Measurements from ENCODE around the gene RAB9A. TPM values are rescaled to one million over a fixed set of nuclear protein-coding genes. Genes with fewer than 3 reads are reported as not detected.

The RAB9A gene, protein sequence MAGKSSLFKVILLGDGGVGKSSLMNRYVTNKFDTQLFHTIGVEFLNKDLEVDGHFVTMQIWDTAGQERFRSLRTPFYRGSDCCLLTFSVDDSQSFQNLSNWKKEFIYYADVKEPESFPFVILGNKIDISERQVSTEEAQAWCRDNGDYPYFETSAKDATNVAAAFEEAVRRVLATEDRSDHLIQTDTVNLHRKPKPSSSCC
- 29.9 to 35.4 TPM (median 34.6 TPM) in 5 replicates for total RNA-seq (2022; extraction: Qiagen RNA extraction; ENCODE audit: low read depth)

GRCh38 chrX:13688958-13689740 is at the start of gene RAB9A:
Gene RAB9A (plus strand): TSS chrX:13689128. CDS start chrX:13708747, 19,619 bp downstream.

DNA sequence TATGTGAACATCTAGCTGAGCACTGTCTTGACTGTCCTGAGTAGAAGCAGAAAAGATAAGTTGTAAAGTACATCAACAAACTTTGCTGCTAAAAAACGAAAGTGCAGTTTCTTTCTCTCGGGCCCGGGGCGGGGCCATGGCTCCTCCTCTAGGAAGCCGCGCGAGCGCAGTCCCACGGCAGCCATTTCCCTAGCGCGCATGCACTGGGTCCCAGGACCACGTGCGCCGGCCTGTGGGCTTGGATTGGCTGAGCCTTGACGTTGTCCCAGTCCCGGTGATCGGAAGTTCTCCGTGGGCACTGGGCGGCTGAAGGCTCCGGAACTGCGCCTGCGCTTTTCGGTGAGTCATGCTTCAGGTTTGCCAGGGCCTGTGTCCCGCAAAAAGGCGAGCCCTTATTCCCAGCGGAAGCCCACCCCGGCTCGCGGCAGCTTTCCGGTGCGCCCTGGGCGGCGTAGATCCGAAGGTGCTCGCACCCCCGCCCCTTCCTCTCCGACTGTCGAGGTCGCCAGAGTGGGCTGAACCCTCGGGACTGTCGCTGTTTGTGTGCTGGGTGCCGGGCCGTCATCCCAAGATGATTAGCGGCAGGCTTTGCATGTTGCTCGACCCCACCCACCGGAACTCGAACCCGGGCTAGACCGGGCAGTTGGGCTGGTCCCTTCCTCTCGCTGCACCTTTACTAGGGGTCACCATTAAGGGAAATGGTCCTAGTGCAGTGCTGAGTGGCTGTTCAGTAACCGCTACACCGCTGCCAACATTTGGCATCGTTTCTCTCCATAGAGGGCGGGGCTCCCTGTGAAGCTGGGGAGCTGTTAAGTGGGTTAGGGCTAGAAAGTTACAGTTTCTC is 35.9 kb upstream of the RAB9A start, which contains the start of gene TCEANC:
TSS of gene TCEANC (plus strand) at position 292 of the 844 bp plus-strand sequence. CDS start 9,368 bp downstream, outside the sequence.

GRCh38 chrX:13734278-13735172 is 45.6 kb downstream of the RAB9A start, which contains the start of the genes OFD1 and TRAPPC2:
Gene OFD1 (plus strand): TSS chrX:13734748. CDS start chrX:13735072, 324 bp downstream.
Gene TRAPPC2 (minus strand): TSS chrX:13734620. CDS start chrX:13719963, 14,657 bp downstream.

Other genes starting within 250 kb of the RAB9A start
- gene EGFL6, start 119.5 kb upstream of the RAB9A start, total RNA-seq (2022; extraction: Qiagen RNA extraction; ENCODE audit: low read depth): 0.05 to 0.06 TPM in 2 of 5 replicates, not detected in the others
- 0.51 to 0.91 TPM (median 0.64 TPM) in 5 replicates for gene TCEANC, start 36.0 kb upstream of the RAB9A start, total RNA-seq (2022; extraction: Qiagen RNA extraction; ENCODE audit: low read depth)
- gene TRAPPC2, start 45.5 kb downstream of the RAB9A start, total RNA-seq (2022; extraction: Qiagen RNA extraction; ENCODE audit: low read depth): 6.4 to 9.3 TPM (median 7.7 TPM) in 5 replicates
- gene OFD1, start 45.6 kb downstream of the RAB9A start, total RNA-seq (2022; extraction: Qiagen RNA extraction; ENCODE audit: low read depth): 11.9 to 12.8 TPM (median 12.3 TPM) in 5 replicates
- gene GPM6B, start 128.0 kb downstream of the RAB9A start, total RNA-seq (2022; extraction: Qiagen RNA extraction; ENCODE audit: low read depth): 0.08 to 0.14 TPM (median 0.14 TPM) in 3 of 5 replicates, not detected in the others